Measurements from ENCODE around the gene FGFBP2.

FGFBP2 gene, protein sequence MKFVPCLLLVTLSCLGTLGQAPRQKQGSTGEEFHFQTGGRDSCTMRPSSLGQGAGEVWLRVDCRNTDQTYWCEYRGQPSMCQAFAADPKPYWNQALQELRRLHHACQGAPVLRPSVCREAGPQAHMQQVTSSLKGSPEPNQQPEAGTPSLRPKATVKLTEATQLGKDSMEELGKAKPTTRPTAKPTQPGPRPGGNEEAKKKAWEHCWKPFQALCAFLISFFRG

DNA sequence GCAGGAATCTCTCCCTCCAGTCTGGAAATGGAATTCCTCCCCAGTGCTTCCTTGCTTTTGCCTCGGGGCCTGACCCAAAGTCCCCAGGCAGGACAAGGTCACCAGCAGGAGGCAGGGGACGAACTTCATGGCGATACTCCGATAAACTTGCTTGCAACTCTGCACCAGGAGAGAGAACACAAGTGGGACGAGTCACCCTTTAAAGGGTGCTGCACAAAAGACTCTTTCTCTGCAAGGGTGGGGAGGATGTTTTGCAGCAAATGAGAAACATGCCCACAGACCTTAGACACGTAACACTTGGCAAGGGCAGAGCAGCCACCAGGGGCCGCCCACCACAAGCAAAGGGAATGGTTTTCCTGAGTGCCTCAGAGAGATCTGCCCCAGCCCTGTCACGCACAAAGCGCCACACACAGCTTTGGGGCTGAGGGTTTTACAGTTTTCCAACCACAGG, at the start of gene FGFBP2:
Gene FGFBP2 (minus strand): TSS at position 175 of the 451 bp plus-strand sequence. CDS start 46 bp downstream, at position 129.
- peak; percentile 57 for DNase-seq

DNA sequence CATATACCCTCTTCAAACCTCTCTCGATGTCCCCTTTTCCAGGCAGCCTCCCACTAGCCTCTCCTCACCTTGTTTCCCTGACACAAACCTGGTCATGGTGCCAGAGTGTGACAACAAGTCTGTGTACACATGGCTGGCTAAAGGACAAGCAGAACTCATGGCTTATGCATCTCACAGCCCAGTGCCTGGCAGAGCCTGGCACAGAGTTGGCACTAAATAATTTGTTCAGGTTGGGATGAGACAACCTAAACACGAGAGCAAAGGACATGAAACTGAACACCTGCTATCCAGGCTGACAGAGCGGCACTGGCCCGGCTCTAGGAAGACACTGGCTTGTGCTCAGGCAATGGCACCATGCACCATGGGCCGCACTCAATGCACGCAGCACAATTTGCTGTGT, 48.2 kb upstream of the FGFBP2 start:
- DNase-seq: no peak

DNA sequence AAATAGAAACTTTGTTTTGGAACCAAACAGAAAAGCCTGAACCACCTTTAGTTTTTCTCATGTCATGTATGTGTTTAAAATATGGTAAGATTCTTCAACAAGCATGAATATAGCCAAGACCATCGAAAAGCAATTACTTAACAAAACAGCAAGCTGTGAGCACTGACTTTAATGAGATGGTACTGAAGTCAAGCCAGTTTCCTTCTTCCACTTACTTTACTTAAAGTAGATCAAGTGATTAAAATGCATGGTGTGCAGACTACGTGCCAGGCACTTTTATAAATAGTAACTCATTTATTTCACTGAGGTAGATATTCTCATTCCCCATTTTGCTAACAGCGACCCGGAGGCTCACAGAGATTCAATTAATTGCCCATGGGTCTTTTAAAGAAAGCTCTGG, 46.2 kb upstream of the FGFBP2 start:
- no peak for DNase-seq

DNA sequence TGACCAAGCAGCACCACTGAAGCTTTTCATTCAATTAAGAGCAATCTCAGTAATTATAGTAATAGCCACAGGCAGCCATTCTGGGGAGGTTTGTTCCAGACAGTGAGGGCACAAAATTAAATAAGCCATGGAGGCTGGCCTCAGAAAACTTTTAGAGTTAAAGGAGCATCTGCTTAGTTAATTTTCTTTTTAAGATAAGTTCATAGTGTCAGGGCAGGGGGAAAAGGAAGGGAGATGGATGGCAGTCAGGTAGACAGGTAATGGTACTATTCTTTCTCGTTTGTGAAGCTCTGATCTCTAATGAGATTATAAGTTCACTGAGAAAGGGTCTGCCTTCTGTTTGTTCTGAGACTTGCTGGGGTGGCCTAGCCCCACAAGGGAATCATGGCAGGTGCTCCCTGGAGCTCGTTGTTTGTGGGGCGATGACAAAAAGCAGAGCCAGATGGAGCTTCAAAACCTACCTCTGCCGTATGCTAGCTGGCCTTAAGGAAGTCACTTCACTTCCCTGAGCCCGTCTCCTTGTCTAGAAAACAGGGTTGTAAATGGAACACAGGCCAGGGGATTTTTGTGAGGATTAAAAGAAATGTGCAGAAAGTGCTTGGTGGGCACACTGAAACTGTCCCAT, 44.6 kb upstream of the FGFBP2 start:
- DNase-seq: no peak

DNA sequence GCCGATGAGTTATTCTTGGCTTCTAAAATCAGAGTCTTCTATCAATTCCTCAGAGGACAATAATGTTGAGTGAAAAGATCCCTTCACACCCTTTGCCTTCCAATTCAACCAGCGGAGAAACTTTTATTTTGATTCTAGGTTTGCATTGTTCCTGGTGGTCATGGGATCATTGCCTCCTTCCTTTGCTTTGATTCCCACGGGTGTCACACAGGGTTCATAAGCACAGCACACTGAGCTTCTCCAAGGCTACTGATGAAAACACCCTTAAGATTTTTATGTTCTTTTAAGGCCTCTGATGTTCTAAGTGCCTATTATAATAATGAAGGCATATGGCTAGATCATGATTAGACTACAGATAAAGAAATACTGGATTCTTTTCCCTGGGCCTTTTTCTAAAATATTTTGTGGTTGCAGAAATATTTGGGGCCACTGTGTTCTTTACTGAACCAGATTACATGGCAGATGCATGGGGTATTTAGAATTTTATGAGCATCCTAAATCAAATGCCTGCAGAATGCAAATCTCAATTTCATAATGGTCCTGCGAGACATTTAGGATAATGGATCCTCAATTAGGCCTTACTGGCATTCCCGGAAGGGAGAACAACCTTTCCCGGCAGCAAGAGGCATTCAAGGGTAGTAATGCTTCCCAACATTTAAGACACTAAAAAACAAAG, 43.9 kb upstream of the FGFBP2 start:
- no peak for DNase-seq

DNA sequence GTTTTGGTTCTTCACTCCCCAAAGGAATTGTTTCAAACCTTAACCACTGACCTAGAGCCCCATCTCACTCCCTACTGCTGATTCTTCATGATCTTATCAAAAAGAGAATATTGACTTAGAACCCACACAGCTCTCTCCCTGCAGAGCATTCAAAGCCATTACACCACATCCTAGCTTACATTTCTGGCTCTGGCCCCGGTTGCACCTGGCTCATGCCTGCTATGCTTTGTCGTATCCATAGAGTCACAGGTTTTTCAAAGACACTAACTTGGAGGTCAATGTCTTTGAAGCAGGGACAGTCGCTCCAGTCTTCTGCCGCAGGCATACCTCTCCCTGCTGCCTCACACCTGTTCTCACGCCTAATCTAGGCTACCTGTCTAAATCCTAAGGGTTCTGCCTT, 42.7 kb upstream of the FGFBP2 start:
- DNase-seq: no peak

DNA sequence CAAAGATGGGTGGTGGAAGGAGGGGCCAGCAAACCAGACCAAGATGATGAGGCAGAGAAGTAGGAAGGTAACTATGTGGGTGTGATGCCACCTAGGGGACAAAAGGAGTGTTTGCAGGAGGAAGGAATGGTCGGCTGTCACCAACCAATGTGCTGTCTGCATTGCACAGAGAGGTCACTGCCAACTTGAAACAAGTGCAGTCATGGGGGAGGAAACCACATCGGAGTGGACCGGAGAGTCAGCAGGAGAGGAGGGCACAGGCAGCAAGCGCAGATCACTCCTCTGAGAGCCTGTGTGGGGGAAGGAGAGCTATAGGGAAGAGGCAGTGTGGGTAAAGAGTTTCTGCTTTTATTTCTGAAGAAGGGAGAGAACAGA, 38.5 kb upstream of the FGFBP2 start:
- DNase-seq: peak; percentile 57

DNA sequence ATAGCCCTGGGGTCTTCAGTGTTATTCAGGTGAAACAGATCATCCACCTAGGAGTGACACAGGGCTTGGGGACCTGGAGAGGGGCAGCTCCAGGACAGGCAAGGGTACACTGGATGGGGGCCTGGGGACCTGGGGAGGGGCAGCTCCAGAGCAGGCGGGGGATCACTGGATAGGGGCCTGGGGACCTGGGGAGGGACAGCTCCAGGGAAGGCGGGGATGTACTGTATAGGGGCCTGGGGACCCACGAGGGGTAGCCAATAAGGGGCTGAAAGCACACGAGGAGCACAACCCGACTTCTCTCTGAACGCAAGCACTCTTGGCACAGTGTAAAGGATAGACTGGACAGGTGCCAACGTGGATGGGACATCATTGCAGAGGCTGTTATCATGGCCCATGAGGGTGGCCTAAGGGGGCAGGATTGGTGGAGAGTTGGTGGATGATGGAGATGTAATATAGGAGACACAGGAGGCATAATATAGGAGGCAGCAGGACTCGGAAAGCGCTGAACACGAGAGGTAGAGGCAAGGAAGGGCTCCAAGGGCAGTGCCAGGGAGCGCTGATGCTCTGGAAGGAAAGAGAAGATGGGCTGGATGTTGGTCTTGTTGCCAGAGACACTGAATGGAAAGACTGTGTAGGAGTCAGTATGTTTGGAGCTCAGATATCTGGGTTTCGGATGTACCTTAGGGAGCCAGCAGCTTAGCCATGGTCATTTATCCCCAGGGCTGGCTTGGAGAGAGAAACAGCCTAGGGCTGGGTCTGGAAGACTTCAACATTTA, 37.9 kb upstream of the FGFBP2 start:
- no peak for DNase-seq

DNA sequence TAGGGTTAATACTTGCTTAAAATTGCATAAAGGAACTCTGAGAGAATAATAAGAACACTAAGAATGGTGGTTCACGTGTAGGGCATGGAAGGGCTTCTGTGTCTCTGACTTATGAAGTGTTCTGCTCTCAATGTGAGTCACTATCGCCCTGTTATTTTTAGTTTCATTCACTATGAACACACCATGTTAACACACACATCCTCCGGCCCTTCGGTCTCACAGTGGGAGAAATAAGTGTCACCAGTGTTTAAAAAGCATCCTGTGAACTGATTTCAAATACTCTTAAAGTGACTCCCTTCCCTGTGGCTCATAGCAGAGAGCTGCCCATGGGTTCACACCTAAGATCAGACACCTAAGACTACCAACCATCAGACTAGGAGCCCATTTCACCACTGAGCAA, 33.8 kb upstream of the FGFBP2 start:
- no peak for DNase-seq

DNA sequence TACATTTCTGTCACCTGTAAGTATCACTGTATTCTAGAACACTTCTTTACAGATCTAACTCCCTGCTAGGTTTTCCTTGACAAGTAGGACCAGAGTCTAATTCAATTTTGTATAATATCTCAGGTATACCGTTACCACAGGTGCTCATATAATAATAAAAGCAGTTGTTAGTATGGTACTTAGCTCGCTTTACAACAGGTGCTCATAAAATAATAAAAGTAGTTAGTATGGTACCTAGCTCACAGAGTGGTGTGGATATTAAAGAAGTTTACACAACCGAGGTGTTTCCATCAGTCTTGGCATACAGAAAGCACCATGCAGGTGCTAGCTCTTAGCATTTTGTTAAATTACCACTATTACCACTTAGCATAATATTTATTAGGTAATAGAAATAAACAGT, 32.9 kb upstream of the FGFBP2 start:
- no peak for DNase-seq

DNA sequence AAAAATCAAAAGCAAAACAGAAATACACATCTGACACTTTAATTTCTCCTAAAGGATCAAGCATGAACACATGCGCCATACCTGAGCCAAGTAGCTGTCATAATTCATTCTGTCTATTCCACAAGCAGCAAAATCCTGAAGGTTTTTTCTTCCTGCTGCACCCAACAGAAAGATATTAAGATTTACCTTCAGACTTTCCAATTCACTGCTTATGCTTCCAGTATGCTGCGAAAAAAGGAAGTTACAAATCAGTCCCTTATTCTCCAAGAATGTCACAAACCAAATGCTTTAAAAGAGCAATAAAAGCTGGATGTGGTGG, 29.2 kb upstream of the FGFBP2 start:
- DNase-seq: no peak

DNA sequence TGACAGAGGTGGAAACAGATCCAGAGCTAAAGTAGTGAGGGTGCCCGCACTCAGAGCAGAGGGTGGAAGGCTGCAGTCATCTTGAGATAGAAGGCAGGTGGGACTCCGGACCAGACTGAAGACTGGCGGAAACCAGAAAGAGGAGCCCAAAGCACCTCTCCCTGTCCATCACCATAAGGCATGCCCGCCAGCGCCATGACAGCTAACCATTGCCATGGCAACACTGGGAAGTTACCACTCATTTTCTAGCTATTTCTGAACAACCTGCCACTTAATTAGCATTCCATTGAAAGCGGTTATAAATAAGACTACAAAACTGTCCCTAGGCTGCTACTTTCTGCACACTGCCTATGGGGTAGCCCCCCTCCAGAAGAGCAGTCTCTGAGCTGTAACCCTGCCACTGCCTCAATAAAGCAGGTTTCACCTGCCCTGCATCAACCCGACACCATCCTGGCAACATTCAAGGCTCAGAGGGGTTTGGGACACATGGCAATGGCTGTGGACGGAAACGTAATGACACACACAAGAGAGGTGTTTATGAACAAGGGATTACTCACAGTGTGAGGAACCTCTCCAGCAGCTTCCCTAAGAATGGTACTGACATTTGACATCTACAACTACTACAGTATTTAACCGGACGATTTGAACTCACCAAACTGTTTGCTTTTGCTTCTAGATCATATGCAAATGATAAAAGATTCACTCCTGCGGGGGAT, 27.8 kb upstream of the FGFBP2 start:
- no peak for DNase-seq

DNA sequence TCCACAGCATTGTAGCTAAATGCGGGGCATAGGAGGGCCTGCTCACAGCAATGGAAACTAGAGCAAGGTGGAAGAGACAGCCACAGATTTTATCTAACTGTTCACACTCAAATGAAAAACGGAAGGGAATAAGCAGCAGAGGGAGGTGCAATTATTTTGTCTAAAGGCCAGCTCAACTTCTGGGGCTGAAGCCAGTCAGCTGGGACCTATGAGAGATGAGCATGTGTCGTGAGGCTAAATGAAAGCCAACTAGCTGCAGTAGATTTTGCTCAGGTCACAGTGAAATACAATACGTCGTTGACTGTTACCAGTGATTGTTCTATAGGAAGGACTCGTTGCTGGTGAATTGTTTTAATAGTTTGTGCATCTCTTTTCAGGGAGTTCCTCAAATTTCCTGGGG, 26.4 kb upstream of the FGFBP2 start:
- no peak for DNase-seq

DNA sequence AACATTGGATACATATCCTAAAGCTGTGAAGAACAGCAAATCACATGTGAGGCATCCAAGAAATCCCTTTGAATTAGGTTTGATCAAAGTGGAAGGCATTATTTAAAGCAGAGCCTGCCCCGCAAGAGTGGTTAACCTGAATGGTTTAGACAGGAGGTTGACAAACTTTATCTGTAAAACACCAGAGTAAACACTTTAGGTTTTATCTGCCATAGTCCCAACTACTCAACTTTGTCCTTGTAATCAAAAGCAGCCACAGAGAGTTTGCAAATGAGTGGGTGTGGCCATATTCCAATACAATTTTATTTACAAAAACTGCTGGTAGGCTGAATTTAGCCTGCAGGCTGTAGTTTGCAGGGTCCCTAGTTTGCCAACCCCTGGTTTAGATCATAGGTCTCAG, 25.2 kb upstream of the FGFBP2 start:
- no peak for DNase-seq

DNA sequence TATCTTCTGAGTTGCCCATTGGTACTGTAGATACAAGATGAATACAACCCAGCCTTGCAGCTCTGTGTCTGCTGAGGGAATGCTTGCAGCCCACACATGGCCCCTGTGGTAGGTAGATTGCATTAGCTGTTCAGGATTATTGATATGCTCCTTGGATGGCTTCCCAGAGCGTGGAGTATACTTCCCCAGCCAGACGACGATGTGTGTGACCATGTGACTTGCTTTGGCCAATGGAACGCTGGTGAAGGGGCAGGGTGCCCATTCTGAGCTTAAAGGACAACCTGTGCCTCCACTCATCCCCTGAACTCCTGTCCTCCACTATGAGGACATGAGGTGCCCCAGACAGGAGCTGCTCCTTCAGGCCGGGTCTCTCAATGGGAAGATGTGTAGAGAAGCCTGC, 23.9 kb upstream of the FGFBP2 start:
- DNase-seq: no peak

DNA sequence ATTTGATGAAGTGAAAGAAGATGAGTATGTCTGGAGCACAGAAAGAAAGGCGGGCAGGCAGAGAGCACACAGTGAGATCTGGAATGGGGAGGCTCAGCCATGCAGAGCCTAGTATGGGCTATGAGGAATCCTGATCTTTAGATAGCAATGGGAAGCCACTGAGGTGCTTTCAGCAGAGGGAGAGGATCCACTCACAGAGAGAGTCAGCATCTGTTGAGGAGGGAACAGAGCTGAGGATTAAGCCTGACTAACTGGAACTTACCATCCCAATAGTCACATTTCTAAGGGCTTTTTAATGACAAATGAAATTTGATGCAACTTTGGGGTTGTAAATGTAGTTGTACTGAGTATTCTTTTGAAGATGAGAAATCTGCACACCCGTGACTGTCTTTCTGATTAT, 20.6 kb upstream of the FGFBP2 start:
- no peak for DNase-seq

DNA sequence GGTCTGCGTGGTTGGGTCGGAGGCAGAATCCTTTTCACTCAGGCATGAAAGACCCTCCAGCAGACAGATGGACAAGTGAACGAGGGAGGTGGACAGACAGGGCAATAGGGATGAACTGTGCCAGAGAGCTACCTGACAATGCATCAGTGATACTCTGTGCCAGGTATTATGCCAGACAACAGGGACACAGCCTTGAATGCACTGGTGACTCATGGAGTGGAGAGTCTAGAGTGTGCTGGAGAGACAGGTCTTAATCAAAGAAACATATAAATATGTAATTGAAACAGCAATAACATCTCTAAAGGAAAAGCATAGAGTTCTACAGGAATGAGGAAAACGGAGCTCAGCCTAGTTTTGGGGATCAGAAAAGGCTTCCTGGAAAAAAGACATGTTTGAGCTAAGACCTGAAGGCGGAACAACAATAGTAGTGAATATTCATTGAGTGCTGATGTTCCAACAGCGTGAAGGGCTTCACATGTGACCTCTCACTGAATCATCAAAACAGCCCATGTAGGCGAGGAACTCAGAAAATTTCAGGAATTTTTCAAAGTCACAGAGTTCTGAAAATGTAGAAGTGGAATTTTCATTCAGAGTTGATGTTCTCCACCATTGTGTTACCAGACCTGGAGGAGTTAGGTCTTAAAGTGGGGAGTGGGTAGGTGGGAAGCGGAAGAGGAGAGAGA, 20.0 kb upstream of the FGFBP2 start:
- DNase-seq: no peak

DNA sequence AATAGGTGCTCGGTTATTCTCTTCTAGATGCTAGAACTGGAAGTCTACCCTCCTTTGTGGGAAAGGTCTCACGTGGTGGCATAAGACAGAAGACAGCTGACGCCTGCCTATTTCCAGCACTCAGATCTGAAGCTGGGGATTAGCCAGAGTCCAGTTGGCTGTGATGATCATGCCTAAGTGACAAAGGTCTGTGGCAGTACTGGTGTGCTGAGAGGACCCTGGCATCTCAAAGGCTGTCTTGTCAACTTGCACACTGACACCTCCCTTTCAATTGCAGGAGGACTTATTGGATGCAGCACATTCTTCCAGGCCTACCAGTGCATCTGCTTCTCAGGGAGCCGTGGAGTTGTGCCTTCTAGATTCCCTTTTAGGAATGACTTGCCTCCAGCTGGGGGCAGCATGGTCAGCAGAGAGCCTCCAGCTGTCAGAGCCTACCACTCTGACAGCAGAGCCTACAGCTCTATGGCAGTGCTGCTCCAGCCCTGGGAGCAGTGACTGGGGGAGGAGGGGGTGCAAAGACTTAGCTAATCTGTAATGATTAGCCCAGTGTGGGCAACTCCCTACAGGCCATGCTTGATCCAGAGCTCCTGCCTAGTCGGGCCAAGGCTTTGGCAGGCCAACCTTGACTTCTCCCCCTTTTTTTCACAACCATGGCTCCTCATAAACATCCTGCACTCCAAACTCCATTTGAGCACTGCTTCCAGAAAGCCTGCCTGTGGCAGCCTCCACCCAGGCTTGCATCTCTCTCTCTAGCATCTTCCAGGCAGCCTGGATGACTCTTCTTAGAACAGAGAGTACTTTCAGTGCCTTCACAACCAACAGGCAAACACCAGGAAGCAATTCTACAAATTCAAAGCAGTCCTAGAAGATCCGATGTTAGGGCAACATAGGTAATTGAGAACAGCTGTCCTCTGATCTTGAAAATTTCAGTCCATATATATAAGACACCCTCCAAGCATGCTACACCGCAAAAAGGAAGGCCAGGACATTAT, 13.8 kb upstream of the FGFBP2 start:
- no peak for DNase-seq

DNA sequence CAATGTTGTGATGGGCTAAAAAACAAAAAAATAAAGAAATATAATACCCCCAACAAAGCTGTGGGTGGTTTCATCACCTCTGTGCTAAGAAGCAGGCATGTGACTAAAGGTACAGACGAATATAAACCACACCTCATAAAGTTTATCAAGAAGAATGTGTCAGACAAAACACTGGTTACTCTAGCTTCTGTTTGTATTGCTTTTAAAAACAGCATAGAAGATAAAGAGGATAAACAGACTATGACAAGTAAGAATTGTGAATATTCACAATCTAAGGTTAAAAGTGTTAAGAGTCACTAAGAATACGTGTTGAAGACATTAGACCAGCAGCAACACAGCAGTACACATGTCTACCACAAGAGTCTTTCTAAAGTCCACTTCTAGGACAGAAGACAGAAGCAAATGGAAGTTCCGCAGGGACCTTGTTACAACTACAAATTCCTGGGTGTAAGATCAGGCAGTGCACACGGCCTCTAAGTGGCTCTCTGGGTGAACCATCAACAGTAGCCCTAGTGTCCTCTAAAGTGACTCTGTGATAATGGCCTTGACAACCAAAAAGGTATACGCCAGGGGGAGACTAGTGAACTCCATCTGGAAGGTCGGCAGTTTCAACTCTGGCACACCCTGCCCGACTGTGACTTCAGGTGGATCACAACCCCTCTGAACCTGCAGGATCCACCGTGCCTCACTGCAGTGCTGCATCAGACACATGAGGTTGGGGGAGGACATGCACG, 8.3 kb upstream of the FGFBP2 start:
- no peak for DNase-seq

DNA sequence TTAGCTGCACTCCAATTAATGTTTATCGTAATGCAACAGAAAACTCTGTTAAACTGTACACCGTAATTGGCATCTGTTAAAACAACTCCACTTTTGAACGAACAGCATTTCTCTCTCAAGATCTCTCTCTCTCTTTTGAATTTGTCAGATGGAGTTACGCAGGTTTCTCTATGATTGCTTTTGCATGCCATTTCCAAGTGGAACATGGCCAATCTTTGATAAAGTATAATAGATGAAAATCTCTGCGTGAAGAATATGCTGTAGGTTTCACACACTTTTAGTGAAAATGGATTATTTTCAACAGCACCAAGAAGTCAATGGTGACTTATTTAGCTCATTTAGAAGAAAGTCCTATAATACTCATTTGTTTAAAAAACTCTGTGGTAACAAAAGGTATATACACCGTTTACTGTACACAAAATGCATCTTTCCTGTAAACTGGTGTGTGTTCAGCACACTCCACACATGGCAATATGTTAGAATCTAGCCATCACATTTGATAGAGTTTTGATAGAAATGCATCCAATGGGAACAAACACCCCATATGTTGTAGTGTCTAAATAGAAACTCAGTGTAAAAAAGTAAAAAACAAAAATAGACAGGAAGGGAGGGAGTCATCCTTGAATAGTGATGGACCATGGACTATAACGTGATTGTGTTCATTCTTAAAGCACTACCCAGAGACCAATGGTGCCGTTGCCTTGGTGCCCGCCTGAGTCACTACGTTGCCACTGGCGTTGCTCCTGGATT, 5.8 kb upstream of the FGFBP2 start:
- DNase-seq: no peak

Measured in CD4-positive, alpha-beta T cell treated with Interleukin-10 for 1 hour (primary cell).